ENCODE data around the gene RAB44.

- TF ChIP-seq CTCF (conservative IDR thresholded peaks at IDR 0.05; ENCODE audit: low read depth, low read length) (no peak), POLR2A (IDR thresholded peaks at IDR 0.05; ENCODE audit: low read depth, low read length) (no peak), ELK1 (IDR thresholded peaks at IDR 0.05; ENCODE audit: borderline replicate concordance, low read depth, low read length) (no peak), BHLHE40 (IDR thresholded peaks at IDR 0.05; ENCODE audit: low read depth, low read length) (no peak), RFX5 (IDR thresholded peaks at IDR 0.05; ENCODE audit: low read depth, low read length) (no peak), MXI1 (IDR thresholded peaks at IDR 0.05; ENCODE audit: borderline replicate concordance, low read depth, low read length) (no peak), SMC3 (IDR thresholded peaks at IDR 0.05; ENCODE audit: low read depth, low read length) (no peak), RAD21 (IDR thresholded peaks at IDR 0.05; ENCODE audit: low read length) (no peak), MAFK (IDR thresholded peaks at IDR 0.05; ENCODE audit: low read depth, low read length) (no peak), CEBPB (IDR thresholded peaks at IDR 0.05; ENCODE audit: low read depth, low read length) (no peak)
These were observed 71.6 kb downstream of the RAB44 start for GRCh38 chr6:36769183-36769675.

Measured in IMR-90 (cell line).